ENCODE measurements around the gene CYP27B1.
"Not testable (repeated sequence)": the region's sequence is repeated elsewhere in the genome, so short reads cannot be mapped to it uniquely, and the experiment has no call there.

The CYP27B1 gene

DNA sequence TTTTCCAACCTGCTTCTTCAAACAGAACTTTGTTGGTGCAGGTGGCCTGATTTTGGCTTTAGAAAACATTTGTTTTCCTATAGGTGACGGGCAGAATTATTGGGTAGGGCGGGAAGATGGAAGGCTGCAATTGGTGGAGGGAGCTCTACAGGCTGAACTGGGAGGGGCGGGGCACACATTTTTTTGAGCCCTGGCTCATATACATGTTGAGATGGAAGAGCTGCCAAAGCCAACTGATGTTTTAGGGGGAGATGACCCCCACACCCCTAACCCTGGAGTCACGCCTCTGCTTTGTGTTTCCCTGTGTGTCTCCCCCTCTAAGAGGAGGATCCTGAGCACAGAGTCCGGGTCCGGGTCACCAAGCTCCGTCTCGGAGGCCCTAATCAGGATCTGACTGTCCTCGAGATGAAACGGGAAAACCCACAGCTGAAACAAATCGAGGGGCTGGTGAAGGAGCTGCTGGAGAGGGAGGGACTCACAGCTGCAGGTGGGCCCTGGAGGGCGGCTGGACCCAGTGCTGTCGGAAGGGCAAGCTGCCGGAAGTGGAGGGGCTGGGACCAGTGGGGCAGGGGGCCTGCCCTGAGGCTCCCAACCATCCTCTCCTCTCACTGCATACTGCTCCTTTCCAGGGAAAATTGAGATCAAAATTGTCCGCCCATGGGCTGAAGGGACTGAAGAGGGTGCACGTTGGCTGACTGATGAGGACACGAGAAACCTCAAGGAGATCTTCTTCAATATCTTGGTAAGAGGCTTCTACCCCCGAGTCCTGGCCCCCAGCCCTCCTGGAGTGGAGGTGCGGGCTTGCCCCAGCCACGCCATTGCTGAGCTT lies 46.9 kb downstream of the CYP27B1 start:
- no peak for DNase-seq (ENCODE audit: low read depth)
- no peak overlapping the region for H3K4me3 ChIP-seq (ENCODE audit: low read depth, low read length)
- TF ChIP-seq, protein P1, sequence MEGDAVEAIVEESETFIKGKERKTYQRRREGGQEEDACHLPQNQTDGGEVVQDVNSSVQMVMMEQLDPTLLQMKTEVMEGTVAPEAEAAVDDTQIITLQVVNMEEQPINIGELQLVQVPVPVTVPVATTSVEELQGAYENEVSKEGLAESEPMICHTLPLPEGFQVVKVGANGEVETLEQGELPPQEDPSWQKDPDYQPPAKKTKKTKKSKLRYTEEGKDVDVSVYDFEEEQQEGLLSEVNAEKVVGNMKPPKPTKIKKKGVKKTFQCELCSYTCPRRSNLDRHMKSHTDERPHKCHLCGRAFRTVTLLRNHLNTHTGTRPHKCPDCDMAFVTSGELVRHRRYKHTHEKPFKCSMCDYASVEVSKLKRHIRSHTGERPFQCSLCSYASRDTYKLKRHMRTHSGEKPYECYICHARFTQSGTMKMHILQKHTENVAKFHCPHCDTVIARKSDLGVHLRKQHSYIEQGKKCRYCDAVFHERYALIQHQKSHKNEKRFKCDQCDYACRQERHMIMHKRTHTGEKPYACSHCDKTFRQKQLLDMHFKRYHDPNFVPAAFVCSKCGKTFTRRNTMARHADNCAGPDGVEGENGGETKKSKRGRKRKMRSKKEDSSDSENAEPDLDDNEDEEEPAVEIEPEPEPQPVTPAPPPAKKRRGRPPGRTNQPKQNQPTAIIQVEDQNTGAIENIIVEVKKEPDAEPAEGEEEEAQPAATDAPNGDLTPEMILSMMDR (IDR thresholded peaks at IDR 0.05; ENCODE audit: insufficient read depth, low read depth, low read length, missing control alignments) = no peak

DNA sequence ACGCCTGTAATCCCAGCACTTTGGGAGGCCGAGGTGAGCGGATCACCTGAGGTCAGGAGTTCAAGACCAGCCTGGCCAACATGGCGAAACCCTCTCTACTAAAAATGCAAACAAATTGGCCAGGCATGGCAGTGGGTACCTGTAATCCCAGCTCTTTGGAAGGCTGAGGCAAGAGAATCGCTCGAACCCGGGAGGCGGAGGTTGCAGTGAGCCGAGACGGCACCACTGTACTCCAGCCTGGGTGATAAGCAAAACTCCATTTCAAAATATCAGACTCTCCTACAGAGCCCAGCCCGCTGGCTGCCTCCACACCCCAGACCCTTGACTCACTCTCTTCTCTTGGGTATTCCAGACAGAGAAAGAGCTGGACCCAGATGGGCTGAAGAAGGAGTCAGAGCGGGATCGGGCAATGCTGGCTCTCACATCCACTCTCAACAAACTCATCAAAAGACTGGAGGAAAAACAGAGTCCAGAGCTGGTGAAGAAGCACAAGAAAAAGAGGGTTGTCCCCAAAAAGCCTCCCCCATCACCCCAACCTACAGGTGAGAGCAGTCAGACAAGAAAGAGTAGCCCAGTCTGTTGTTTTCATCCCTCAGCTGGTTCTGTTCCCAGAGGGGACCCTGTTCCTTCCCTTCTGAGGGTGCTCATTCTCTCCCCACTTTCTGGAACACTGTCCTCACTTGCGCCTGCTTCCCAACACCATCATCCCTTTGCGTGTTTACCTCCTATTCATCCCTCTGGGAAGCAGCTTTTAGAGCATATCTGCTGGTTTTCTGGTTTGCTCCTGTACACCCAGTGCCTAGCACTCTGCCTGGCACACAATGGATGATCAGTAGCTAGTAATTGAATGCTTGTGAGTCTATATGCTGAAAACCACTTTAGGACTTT lies 48.0 kb downstream of the CYP27B1 start:
- TF ChIP-seq, protein P1 (IDR thresholded peaks at IDR 0.05; ENCODE audit: insufficient read depth, low read depth, low read length, missing control alignments) = no peak
- no peak for DNase-seq (ENCODE audit: low read depth)
- H3K4me3 ChIP-seq (ENCODE audit: low read depth, low read length) = no peak overlapping the region

DNA sequence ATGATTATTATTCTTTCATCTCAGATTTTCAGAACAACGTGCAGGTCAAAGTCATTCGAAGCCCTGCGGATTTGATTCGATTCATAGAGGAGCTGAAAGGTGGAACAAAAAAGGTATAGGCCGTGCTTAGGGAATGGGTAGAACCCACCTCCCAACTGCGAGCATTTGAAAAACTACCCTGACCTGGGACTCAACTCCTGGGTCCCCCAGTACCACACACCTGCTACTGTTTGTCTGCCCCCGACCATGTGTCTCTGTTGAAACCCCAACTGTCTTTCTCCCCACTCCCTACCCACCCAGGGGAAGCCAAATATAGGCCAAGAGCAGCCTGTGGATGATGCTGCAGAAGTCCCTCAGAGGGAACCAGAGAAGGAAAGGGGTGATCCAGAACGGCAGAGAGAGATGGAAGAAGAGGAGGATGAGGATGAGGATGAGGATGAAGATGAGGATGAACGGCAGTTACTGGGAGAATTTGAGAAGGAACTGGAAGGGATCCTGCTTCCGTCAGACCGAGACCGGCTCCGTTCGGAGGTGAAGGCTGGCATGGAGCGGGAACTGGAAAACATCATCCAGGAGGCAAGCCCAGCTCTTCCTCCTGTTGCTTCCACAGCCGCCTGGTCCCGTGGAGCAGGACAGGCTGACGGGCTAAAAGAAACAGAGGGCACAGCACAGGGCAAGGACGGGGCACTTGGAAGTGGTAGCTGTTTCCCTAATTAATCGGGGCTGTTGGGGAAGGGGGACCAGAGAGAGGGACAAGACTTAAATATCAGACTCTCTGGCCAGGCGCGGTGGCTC lies 48.8 kb downstream of the CYP27B1 start:
- TF ChIP-seq, protein P1 (IDR thresholded peaks at IDR 0.05; ENCODE audit: insufficient read depth, low read depth, low read length, missing control alignments) = no peak
- H3K4me3 ChIP-seq (ENCODE audit: low read depth, low read length) = no peak overlapping the region
- no peak for DNase-seq (ENCODE audit: low read depth)

DNA sequence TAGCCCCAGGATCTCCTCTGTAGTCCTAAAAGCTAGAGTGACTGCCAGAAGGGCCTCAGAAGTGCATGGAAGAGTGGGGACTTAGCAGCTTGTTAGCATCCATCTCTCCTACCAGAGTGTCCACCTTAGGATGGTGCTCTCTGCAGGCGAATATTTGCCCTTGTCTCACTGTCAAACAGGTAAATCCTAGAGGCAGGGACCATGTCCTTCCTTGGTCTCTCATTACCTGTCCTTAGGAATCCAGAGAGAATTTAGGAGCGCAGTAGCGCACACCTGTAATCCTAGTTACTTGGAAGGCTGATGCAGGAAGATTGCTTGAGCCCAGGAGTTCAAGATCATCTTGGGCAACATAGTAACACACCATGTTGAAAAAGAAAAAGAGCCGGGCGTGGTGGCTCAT lies 49.7 kb downstream of the CYP27B1 start:
- H3K4me3 ChIP-seq (ENCODE audit: low read depth, low read length) = no peak overlapping the region
- no peak for DNase-seq (ENCODE audit: low read depth)
- TF ChIP-seq, protein P1 (IDR thresholded peaks at IDR 0.05; ENCODE audit: insufficient read depth, low read depth, low read length, missing control alignments) = no peak

DNA sequence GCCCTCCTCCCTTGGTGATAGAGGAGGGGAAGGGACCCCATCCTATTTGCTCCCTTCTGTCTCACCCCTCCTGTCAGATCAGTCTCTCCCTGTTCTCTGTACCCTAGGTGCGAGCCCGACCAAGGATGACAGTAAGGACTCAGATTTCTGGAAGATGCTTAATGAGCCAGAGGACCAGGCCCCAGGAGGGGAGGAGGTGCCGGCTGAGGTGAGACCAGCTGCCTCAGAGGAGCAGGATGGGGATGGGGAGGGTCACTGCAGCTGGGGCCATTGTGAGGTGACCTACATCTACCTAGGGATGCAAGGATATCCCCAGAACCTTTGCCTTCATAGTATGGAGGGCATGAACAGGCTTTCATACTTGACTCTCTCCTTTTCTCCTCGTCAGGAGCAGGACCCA lies 50.6 kb downstream of the CYP27B1 start:
- no peak overlapping the region for H3K4me3 ChIP-seq (ENCODE audit: low read depth, low read length)
- TF ChIP-seq, protein P1 (IDR thresholded peaks at IDR 0.05; ENCODE audit: insufficient read depth, low read depth, low read length, missing control alignments) = no peak
- no peak for DNase-seq (ENCODE audit: low read depth)

DNA sequence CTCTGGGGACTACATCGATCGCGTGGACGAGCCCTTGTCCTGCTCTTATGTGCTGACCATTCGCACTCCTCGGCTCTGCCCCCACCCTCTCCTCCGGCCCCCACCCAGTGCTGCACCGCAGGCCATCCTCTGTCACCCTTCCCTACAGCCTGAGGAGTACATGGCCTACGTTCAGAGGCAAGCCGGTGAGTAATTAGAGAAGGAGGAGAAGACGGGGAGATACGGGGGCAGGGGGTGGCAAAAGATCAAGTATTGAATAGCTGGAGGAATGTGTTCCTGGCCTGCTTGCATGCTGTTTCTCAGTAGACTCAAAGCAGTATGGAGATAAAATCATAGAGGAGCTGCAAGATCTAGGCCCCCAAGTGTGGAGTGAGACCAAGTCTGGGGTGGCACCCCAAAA lies 51.1 kb downstream of the CYP27B1 start:
- TF ChIP-seq, protein P1 (IDR thresholded peaks at IDR 0.05; ENCODE audit: insufficient read depth, low read depth, low read length, missing control alignments) = no peak
- no peak for DNase-seq (ENCODE audit: low read depth)

DNA sequence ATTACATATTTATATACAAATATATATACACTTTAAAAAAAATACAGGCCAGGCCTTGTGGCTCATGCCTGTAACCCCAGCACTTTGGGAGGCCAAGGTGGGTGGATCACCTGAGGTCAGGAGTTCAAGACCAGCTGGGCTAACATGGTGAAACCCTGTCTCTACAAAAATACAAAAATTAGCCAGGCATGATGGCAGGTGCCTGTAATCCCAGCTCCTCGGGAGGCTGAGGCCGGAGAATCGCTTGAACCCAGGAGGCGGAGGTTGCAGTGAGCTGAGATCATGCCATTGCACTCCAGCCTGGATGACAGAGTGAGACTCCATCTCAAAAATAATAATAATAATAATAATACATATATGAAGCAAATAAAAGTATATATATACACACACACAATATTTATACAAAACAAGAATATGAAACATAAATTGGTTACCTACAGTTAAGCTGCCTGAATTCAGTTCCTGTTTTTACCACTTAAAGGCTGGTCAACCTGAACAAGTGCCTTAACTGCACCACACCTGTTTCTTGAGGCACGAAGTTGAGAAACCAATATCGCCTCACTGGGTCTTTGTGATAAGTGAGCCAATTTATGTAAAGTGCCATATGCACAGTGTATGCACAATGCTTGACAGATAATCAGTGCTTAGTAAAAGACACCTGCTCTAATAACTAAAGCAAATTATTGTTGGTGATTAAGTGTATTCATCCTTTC lies 51.7 kb downstream of the CYP27B1 start:
- DNase-seq (ENCODE audit: low read depth); H3K4me3 ChIP-seq (ENCODE audit: low read depth, low read length): not testable (repeated sequence)

More for the DNA sequence above, 51.1 kb downstream of the CYP27B1 start:
- H3K4me3 ChIP-seq (ENCODE audit: low read depth, low read length) = no peak overlapping the region

Data from GM12865 (cell line).